GF-D8 (cell line): ENCODE results near the gene NUCB2.
"Not testable (repeated sequence)": the region's sequence is repeated elsewhere in the genome, so short reads cannot be mapped to it uniquely, and the experiment has no call there.

Experiments
- DNase-seq: peaks from one replicate; lab custom pipeline; 2025; lab: John Stamatoyannopoulos, UW

Gene NUCB2

GRCh38 chr11:17276236-17277023 lies at the start of gene NUCB2:
Gene NUCB2 (plus strand): TSS chr11:17276739. CDS start chr11:17295324, 18,585 bp downstream.
- DNase-seq = peak; percentile 76

DNA sequence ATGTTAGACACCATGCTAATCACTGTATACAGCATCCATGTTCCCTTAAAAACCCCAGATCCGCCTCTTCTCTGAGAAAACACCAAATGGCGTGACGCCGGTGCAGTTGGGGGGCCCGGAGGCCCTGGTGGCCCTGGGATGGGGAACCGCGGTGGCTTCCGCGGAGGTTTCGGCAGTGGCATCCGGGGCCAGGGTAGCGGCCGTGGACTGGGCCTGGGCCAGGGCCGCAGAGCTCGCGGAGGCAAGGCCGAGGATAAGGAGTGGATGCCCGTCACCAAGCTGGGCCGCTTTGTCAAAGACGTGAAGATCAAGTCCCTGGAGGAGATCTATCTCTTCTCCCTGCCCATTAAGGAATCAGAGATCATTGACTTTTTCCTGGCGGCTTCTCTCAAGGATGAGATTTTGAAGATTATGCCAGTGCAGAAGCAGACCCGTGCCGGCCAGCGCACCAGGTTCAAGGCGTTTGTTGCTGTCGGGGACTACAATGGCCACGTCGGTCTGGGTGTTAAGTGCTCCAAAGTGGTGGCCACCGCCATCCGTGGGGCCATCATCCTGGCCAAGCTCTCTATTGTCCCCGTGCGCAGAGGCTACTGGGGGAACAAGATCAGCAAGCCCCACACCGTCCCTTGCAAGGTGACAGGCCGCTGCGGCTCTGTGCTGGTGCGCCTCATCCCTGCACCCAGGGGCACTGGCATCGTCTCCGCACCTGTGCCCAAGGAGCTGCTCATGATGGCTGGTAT lies 48.2 kb upstream of the NUCB2 start:
- not testable (repeated sequence) for DNase-seq

DNA sequence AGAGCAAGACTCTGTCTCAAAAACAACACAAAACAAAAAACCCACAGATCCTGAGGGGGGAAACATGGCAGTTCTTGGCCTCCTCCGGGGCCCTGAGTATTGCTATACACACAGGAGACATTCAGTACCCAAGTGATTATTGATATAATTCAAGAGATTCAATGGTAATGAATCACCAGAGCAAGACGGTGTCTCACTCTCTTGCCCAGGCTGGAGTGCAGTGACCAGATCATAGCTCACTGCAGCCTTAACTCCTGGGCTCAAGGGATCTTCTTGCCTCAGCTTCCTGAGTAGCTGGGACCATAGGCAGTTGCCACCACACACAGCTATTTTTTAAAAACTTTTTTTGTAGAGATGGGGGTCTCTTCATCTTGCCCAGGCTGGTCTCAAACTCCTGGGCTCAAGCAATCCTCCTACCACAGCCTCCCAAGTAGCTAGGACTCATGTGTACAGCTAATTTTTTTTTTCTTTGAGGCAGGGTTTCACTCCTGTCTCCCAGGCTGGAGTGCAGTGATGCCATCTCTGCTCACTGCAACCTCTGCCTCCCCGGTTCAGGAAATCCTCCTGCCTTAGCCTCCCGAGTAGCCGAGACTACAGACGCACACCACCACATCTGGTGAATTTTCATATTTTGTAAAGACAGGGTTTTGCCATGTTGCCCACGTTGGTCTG lies 46.9 kb upstream of the NUCB2 start:
- no peak for DNase-seq

- DNase-seq = no peak
These were observed 45.4 kb upstream of the NUCB2 start for GRCh38 chr11:17230867-17231851.

DNA sequence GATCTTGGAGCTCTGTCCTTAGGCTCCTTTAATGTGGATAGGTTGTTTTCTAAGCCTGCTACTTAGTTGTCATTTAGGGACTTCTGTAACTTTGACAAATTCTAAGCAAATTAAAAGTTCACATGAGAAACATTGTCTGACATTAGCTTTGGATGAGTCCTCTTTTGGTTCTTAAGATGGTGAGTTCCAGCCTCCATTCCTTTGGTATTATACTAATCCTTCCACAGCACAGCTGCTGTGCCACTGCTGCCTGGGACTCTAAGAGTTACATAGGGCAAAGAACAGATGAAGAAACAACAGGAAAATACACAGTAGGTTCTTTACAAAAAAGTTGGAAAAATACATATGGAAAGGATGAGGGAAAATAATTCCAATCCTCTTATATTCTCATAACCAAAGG lies 43.4 kb upstream of the NUCB2 start:
- DNase-seq = no peak

GRCh38 chr11:17238377-17238776 lies 38.2 kb upstream of the NUCB2 start:
- no peak for DNase-seq

GRCh38 chr11:17239927-17240326 lies 36.6 kb upstream of the NUCB2 start:
- not testable (repeated sequence) for DNase-seq

DNA sequence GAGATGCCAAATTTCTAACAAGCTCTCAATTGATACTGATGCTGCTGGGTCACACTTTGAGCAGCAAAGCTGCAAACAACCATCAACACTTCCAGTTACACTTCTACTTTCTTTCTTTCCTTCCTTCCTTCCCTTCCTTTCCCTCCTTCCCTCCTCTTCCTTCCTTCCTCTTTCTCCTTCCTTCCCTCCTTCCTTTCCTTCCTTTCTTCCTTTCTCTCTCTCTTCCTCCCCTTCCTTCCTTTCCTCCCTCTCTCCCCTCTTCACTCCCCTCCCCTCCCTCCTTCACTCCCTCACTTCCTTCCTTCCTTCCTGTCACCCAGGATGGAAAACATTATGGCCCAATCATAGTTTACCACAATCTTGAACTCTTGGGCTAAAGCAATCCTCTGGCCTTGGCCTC lies 35.8 kb upstream of the NUCB2 start:
- DNase-seq = no peak

DNA sequence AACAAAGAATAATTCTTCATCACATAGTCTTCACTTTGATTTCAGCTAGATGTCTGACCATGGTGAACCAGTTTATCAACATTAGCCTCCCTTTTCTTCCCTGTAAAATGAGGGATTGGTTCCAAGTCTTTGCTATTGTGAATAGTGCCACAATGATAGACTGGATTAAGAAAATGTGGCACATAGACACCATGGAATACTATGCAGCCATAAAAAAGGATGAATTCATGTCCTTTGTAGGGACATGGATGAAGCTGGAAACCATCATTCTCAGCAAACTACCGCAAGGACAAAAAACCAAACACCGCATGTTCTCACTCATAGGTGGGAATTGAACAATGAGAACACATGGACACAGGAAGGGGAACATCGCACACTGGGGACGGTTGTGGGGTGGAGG lies 33.6 kb upstream of the NUCB2 start:
- not testable (repeated sequence) for DNase-seq

DNA sequence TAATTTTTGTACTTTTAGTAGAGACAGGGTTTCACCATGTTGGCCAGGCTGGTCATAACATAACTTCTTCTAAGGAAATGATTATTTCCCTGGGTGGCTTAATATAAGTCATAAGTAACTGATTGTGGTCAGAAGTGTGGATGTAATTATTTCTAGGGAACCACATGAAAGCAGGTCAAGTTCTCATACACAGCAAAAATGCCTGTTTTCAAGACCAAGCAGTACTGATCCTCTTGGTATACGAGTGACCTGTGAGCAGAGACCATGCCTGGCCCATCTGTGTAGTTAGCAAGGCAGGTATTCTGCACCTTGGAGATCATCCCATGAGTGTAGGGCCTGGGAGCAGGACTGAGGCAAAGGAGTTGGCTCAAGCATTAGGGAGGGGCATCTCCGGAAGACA lies 32.5 kb upstream of the NUCB2 start:
- DNase-seq = no peak

DNA sequence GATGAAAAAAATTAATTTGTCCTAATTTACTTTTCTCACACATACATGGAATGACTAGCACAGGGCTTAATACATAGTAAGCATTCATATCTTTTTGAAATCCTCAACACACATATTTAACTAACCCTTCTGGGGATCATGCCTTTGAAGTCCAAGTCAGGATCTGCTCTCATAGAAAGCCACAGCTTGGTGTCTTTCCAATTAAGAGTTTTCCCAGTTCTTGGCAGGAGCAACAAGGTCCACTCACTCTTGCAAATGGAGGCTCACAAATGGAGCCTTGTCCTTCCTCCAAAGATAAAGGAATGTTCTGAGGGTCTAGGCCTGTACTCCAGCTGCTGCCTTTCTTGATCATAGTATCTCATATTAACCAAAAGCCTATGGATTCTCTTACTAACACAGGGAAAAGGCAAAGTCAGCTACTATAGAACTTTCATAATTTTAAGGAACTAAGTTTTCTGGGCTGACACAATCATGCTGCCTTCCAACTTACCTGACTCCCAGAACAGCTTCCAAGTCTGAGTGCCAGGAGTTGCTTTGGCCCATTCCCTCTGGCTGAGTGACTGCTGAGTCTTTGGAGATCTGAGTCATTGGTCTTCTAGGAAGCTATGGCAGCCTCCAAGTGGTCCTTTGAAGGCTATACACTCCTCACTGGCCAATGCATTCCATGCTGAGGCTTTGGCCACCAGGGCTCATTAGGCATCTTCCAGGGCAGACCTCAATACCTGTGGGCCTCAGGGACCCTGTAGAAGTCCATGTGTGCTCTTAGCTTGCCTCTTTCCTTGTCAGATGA lies 25.8 kb upstream of the NUCB2 start:
- DNase-seq = no peak

DNA sequence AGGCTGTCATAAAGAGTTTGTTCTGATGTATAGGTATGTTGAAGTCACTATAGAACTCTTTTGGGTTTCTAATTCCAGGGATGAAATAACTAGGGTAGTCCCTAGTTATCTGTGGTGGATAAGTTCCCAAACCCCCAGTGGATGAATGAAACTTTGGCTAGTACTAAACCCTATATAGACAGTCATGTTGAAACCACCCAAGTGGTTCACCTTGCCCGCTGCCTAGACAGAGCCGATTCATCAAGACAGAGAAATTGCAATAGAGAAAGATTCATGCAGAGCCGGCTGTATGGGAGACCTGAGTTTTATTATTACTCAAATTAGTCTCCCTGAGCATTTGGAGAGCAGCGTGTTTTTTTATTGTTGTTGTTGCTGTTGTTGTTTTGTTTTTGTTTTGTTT lies 23.8 kb upstream of the NUCB2 start:
- no peak for DNase-seq

DNA sequence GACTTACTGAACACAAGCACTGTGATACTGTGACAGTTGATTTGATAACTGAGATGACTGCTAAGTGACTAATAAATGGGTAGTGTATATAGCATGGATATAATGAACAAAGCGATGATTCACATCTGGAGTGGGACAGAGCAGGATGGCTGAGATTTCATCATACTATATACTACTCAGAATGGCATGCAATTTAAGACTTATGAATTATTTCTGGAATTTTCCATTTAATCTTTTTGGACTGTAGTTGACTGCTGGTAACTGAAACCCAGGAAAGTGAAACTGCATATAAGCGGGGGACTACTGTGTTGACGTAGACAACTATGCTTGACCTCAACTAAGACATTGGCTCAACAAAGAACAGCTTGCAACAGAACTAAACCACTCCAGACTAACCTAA lies 20.0 kb upstream of the NUCB2 start:
- no peak for DNase-seq

- no peak for DNase-seq
These were observed 19.3 kb upstream of the NUCB2 start for GRCh38 chr11:17257196-17257595.

- no peak for DNase-seq
These were observed 17.9 kb upstream of the NUCB2 start for GRCh38 chr11:17258670-17259069.

GRCh38 chr11:17259519-17259918 lies 17.0 kb upstream of the NUCB2 start:
- DNase-seq = no peak

DNA sequence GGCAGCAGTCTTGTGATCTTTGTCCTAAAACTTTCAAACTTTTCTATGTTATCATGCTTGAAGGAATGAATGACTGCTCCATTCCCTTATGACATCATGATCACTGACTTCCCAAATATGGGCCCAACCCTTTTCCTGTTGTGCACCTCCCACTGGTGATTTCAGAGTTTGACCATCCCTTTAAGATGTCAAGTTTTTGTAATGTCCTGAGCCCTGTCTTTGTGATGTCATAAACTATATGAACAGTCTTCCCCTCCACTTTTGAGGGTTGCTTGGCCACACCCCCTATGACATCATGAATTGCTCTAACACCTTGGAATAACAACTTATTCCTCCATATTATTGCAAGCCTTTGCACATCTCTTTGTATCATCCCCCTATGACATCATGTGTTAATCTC lies 16.5 kb upstream of the NUCB2 start:
- no peak for DNase-seq

DNA sequence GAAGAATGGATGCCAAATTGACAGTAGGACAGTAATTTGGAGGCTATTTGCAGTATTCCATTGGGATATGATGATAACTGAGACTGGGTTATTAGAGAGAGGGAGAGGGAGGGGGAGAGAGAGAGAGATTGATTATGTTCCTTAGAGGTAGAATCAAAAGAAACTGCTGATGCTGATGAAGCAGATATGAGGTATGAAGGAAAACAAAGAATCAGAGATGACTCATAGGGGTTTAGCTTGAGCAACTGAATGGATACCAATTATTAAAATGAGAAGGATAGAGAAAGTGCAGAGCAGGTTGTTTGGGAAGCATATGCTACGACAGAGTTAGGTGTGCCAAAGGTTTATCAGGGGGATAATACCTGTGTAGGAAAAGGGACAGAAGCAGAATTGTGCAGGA lies 12.8 kb upstream of the NUCB2 start:
- no peak for DNase-seq

- no peak for DNase-seq
These were observed 9.8 kb upstream of the NUCB2 start for GRCh38 chr11:17266781-17267180.

DNA sequence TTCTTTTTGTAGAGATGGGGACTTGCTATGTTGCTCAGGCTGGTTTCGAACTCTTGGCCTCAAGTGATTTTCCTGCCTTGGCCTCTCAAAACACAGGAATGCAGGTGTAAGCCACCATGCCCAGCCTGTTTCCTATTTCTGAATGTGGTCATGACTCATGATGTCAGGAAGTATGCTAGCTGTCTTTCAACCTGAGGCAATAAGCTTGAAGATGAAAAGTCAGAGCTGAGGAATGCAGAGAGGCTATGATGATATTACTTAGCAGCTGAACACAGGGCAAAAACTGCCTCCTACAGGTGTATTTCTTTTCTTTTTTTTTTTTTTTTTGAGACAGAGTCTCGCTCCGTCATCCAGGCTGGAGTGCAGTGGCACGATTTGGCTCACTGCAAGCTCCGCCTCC lies 9.0 kb upstream of the NUCB2 start:
- DNase-seq = no peak

DNA sequence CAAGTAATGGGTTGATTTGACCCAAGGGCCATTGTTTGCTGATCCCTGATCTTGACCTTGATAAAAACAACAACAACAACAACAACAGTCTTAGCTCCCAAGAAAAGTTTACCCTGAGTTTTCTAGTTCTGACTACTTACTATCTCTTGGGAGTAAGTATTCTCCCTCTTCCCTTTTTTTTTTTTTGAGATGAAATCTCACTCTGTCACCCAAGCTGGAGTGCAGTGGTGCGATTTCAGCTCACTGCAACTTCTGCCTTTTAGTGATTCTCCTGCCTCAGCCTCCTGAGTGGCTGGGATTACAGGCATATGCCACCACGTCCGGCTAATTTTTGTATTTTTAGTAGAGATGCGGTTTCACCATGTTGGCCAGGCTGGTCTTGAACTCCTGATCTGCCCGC lies 8.0 kb upstream of the NUCB2 start:
- not testable (repeated sequence) for DNase-seq
